NK-92 (cell line): ENCODE measurements around the gene SEC24D.

Experiments
- DNase-seq: peaks from one replicate; lab custom pipeline; 2025; ENCODE audit not compliant: unreplicated experiment; lab: John Stamatoyannopoulos, UW

SEC24D gene

DNA sequence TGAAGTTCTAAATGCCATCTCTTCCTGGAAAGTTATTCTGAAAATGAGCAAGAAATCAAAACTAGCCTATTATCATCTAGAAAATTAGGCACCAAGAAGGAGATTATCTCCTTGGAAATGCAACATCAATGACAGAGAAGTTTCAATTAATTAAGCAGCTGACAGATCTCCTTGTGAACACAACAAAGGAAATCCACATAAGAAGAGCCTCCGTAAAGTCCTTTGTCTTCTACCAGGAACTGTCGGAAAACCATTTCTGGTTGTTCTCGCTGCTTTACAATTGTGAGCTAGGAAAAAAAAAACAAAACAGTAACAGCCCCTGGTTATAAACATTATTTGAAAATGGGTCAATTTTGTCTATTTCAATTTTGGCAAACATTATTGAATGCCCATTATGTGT, 112.6 kb downstream of the SEC24D start:
- DNase-seq: no peak

GRCh38 chr4:118721752-118722151, 114.2 kb downstream of the SEC24D start:
- DNase-seq: no peak

- no peak for DNase-seq
These were observed 117.3 kb downstream of the SEC24D start for GRCh38 chr4:118718511-118719170.

DNA sequence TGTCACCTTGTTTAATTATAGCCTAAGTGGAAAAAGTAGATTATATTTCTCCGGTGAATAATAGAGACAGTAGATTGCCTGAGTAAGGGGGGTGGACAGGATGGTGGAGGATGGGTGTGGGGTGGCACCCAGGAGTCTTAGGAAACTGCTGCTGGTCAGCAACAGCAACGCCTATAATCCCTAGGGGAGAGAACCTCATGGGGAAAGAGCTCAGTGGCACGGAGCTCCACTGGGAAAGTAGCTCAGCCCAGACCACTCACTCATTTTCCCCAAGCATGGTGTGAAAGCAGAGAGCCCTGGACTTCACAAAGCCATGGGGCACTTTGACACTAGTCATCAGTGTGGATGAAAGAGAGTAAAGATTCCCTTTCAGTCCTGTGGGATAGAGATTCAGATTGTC, 119.6 kb downstream of the SEC24D start:
- no peak for DNase-seq

GRCh38 chr4:118714682-118715081, 121.2 kb downstream of the SEC24D start:
- DNase-seq: no peak

GRCh38 chr4:118712872-118713271, 123.1 kb downstream of the SEC24D start:
- DNase-seq: no peak

DNA sequence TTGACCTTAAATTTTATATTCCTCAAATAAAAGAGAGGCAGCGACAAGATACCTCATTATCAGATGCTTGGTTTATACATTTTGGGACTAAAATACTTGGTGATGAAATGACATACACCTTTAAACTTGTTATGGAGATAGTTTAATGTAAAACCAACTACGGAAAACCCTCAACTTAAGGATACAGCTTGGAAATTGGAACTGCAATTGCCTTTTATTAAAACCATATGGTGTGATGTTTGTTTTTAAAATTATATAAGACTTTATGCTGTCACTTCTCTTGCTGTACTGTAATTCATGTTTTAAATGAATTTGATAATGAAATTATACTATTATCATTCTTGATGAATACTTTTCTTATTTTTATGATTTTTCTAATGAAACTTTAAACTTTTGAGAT, 124.9 kb downstream of the SEC24D start:
- DNase-seq: no peak

DNA sequence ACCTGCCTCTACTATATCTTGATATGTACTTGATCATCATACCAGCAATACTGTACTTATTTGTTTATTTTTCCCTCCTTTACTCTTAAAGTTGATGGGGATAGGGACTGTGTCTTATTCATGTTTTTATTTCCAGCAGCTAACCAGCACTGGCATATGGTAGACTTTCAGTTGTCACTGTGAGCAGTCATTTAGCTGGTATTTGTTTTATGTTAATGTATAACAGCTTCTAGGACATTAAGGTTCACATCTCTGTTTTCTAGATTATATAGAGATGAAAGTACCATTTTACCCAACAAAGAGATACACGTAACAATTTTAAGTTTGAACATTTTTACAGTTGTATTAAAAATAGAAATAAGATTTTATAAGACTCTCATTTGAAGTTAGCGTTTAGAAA, 132.8 kb downstream of the SEC24D start:
- DNase-seq: no peak

GRCh38 chr4:118684873-118685811, 150.8 kb downstream of the SEC24D start, which contains the start of gene METTL14:
Gene METTL14, plus strand, starts transcription at chr4:118685392. Its CDS starts 143 bp downstream, at chr4:118685535.
- no peak for DNase-seq

DNA sequence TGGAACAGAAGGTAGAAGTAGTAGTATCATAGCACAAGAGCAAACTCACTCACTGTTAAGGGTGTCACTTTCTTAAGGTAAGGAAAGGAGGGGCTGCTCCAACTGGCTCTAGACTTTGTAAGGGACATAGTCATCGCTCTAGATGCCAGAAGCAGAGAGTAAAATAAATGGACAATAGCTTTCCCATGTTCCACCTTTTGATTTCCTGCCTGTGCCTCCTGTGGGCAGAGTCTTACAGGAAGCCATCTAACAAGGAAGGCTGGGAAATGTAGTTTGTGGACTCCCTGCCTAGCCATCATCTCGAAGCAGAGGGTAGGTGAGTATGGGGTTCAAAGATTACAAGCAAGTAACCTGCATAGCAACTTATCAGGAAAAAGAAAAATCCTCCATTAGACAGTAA, 152.4 kb downstream of the SEC24D start:
- DNase-seq: no peak

GRCh38 chr4:118682928-118683327, 153.0 kb downstream of the SEC24D start:
- no peak for DNase-seq

- no peak for DNase-seq
These were observed 155.1 kb downstream of the SEC24D start for GRCh38 chr4:118680808-118681207.

DNA sequence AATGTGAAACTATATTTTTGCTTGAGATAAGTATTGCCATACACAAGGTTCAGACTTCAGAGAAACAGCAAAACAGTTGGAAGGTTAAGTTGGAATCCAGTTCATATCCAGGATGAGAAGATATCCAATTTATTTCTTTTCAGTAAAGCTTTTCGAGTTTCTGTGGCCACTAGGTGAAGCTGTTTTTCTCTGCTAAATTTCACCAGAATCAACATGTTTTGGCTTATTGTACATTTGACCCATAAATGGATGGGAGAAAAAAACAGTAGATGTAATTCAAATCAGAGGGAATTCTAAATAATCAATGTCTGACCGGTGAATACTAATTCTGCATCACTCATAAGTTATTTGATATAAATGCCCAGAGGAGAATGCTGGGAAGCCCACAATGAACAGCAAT, 159.8 kb downstream of the SEC24D start:
- no peak for DNase-seq
